IgD-negative memory B cell (primary cell): ENCODE results near the gene DPF1. TPM values are rescaled to one million over a fixed set of nuclear protein-coding genes. Genes with fewer than 3 reads are reported as not detected.
"Not testable (repeated sequence)": the region's sequence is repeated elsewhere in the genome, so short reads cannot be mapped to it uniquely, and the experiment has no call there.

Experiments used
- H3K27ac Mint-ChIP-seq, 3 donors: one replicate each; pipeline ENCODE4 v1.8.0; 2020 to 2022; ENCODE audit warnings: mild to moderate bottlenecking in 3 of 3, mixed read lengths in 3 of 3, moderate library complexity in 1 of 3
- H3K27me3 Mint-ChIP-seq: one replicate; pipeline ENCODE4 v1.8.0; 2021; ENCODE audit warnings: mixed read lengths
- H3K36me3 Mint-ChIP-seq: one replicate; pipeline ENCODE4 v1.8.0; 2020; ENCODE audit warnings: mild to moderate bottlenecking, mixed read lengths
- H3K4me1 Mint-ChIP-seq, 3 donors: one replicate each; pipeline ENCODE4 v1.8.0; 2020 to 2022; ENCODE audit warnings: mixed read lengths in 3 of 3, mild to moderate bottlenecking in 1 of 3
- H3K4me3 Mint-ChIP-seq, 4 donors: one replicate each; pipeline ENCODE4 v1.8.0; 2020 to 2022; ENCODE audit warnings: mild to moderate bottlenecking in 4 of 4, mixed read lengths in 4 of 4, moderate library complexity in 3 of 4
- H3K9me3 Mint-ChIP-seq, 3 donors: one replicate each; pipeline ENCODE4 v1.8.0; 2020 to 2021; ENCODE audit warnings: mixed read lengths in 3 of 3, mild to moderate bottlenecking in 1 of 3
- polyA plus RNA-seq: library from polyadenylated mRNA; unstranded; fragments of 300-500 nt; fragmentation: Illumina TruSeq; gene quantifications from one replicate; pipeline ENCODE4 v1.2.3, GENCODE V29; 2021

The DPF1 gene
- 0.24 TPM for polyA plus RNA-seq

DNA sequence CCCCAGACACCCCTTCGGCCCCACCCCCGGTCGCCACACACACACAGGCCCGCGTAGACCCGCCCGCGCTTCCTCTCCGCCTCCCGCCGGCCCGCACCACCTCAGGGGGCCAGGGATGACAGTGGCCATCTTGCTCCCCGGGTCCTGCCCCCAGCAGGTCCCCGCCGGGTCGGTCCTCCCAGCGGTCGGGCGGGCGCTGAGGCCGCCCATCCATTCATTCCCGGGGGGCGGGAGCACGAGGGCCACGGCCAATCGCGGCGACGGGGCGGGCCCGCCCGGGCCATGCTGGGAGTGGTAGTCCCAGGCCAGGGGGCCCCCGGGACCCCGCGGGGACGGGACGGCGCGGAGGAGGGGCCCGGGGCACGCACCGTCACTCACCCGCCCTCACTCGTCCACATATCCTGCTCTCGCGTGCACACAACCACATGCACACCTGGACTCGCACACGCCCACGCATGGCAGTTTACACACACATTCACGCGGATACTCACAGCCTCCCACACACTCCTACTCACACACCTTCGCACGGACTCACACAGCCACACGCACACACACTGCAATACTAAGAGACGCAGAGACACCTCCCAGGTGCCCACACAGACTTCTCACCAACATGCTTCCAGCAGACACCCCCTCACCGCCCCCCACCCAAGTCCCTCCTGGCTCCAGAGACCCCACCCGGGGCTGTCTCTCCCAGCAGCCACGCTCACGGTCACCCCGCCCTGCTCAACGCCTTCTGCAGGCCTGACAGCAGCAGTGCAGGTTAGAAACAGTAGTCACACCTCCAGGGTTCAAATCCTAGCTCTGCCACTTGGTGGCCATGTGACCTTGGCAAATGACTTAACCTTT, at the start of gene DPF1:
Gene DPF1, minus strand, starts transcription at position 209 of the 849 bp plus-strand sequence. Its CDS starts 80 bp downstream, at position 129.
- Mint-ChIP-seq H3K36me3 (peaks cover 3% of the 10 kb centered on the region), H3K9me3 (no peaks in the 10 kb centered on the region), H3K4me3 (peak within 1 kb of the TSS; percentile 4 to 98 (median 81)), H3K27me3 (peaks cover 54% of the 10 kb centered on the region), H3K27ac (peak within 1 kb of the TSS in 1 of 3 donors; percentile 28), H3K4me1 (peaks cover 5 to 18% (median 11%) of the 10 kb centered on the region in 3 donors)

- Mint-ChIP-seq H3K4me3 (no peak overlapping the region), H3K27ac (no peak overlapping the region), H3K9me3 (no peaks in the 10 kb centered on the region), H3K27me3 (no peaks in the 10 kb centered on the region), H3K36me3 (peaks cover 7% of the 10 kb centered on the region), H3K4me1 (peaks cover 0 to 2% (median 0%) of the 10 kb centered on the region in 3 donors)
These were observed 49.5 kb upstream of the DPF1 start for GRCh38 chr19:38273499-38273898.

- no peaks in the 10 kb centered on the region for H3K27me3 Mint-ChIP-seq
- H3K4me3 Mint-ChIP-seq, result no peak overlapping the region
- H3K36me3 Mint-ChIP-seq, result peaks cover 7% of the 10 kb centered on the region
- no peak overlapping the region for H3K27ac Mint-ChIP-seq
- H3K9me3 Mint-ChIP-seq, result no peaks in the 10 kb centered on the region
- H3K4me1 Mint-ChIP-seq, result peaks cover 8 to 18% (median 9%) of the 10 kb centered on the region in 3 donors
These were observed 46.7 kb upstream of the DPF1 start for GRCh38 chr19:38270587-38271167.

GRCh38 chr19:38268539-38268938, 44.5 kb upstream of the DPF1 start:
- no peak overlapping the region for H3K27ac Mint-ChIP-seq
- peaks cover 15 to 30% (median 22%) of the 10 kb centered on the region in 3 donors for H3K4me1 Mint-ChIP-seq
- H3K36me3 Mint-ChIP-seq, result peaks cover 4% of the 10 kb centered on the region
- peak overlapping the region in 1 of 4 donors; percentile 4 for H3K4me3 Mint-ChIP-seq
- H3K27me3 Mint-ChIP-seq, result no peaks in the 10 kb centered on the region
- H3K9me3 Mint-ChIP-seq, result no peaks in the 10 kb centered on the region

GRCh38 chr19:38267761-38268483, 43.9 kb upstream of the DPF1 start:
- Mint-ChIP-seq H3K27me3 (no peaks in the 10 kb centered on the region), H3K36me3 (peaks cover 4% of the 10 kb centered on the region), H3K4me1 (peaks cover 16 to 29% (median 23%) of the 10 kb centered on the region in 3 donors), H3K4me3 (peak overlapping the region in 1 of 4 donors; percentile 19), H3K9me3 (no peaks in the 10 kb centered on the region), H3K27ac (peak overlapping the region in 1 of 3 donors; percentile 83)

DNA sequence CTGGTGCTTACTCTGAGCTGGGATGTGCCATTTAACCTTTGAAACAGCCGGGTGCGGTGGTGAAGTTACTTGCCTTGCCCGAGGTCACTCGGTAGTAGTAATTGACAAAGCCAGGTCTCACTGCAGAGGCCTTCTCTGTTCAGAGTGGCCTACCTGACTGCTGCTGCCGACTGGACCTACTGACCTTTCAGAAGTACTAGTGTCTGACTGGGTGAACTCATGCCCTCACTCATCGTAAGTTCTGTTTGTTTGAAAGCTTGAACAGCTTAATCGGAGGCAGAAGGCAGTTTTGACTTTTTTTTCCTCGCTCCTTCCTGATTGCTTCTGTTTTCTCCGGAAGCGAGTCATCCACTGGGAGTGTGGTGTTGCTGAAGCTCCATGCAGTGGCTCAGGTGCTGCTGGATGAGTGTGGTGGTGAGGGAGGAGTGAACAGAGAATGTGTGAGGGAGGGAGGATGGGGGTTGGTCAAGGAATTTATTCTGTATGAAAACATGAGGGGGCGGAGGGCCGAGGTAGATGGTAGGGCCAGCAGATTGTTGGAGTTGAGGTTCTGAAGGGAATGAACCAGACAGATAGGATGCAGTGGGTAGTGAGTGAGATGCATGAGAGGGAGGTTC, 43.1 kb upstream of the DPF1 start:
- peaks cover 16 to 29% (median 23%) of the 10 kb centered on the region in 3 donors for H3K4me1 Mint-ChIP-seq
- H3K27me3 Mint-ChIP-seq, result no peaks in the 10 kb centered on the region
- peaks cover 4% of the 10 kb centered on the region for H3K36me3 Mint-ChIP-seq
- H3K27ac Mint-ChIP-seq, result peak overlapping the region; percentile 26 to 48 (median 27)
- no peaks in the 10 kb centered on the region for H3K9me3 Mint-ChIP-seq
- H3K4me3 Mint-ChIP-seq, result peak overlapping the region; percentile 4 to 78 (median 32)

GRCh38 chr19:38265921-38266429, 42.0 kb upstream of the DPF1 start:
- peak overlapping the region; percentile 9 to 94 (median 90) for H3K4me3 Mint-ChIP-seq
- H3K36me3 Mint-ChIP-seq, result peaks cover 4% of the 10 kb centered on the region
- H3K4me1 Mint-ChIP-seq, result peaks cover 16 to 29% (median 23%) of the 10 kb centered on the region in 3 donors
- no peaks in the 10 kb centered on the region for H3K27me3 Mint-ChIP-seq
- H3K9me3 Mint-ChIP-seq, result no peaks in the 10 kb centered on the region
- H3K27ac Mint-ChIP-seq, result peak overlapping the region in 2 of 3 donors; percentile 6 to 93

DNA sequence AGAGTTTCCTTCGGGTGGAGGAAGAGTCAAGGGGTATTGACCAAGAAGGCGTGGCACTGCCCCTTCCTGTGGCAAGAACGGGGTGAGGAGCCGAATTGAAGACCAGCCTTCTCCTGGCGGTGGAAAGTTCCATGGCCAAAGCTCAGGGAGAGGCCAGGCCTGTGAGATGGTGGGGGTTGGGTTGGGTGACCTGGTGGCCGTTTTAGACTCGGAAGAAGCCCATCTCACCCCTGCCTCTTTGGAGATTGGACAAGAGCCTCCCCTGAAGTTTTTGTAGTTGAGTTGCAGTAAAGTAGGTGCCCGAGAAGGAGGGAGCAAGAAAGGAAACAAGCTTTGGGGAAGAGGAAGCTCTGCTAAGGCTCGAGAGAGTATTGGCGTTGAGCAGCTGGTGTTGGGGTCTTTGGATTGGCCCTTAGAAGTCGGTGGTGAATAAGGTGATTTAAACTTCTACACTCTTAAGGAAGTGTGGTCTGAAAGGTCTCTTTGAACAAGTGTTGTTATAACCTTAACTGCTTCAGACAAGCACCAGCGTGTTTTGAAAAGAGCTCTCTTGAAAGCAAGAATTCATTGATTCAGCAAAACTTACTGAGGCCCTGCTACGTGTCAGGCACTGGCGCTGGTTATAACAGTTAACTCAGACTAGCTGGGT, 41.3 kb upstream of the DPF1 start:
- H3K36me3 Mint-ChIP-seq, result peaks cover 4% of the 10 kb centered on the region
- peak overlapping the region; percentile 84 to 94 (median 90) for H3K4me3 Mint-ChIP-seq
- no peaks in the 10 kb centered on the region for H3K27me3 Mint-ChIP-seq
- peaks cover 16 to 29% (median 23%) of the 10 kb centered on the region in 3 donors for H3K4me1 Mint-ChIP-seq
- H3K9me3 Mint-ChIP-seq, result no peaks in the 10 kb centered on the region
- H3K27ac Mint-ChIP-seq, result peak overlapping the region; percentile 93 to 94 (median 93)

DNA sequence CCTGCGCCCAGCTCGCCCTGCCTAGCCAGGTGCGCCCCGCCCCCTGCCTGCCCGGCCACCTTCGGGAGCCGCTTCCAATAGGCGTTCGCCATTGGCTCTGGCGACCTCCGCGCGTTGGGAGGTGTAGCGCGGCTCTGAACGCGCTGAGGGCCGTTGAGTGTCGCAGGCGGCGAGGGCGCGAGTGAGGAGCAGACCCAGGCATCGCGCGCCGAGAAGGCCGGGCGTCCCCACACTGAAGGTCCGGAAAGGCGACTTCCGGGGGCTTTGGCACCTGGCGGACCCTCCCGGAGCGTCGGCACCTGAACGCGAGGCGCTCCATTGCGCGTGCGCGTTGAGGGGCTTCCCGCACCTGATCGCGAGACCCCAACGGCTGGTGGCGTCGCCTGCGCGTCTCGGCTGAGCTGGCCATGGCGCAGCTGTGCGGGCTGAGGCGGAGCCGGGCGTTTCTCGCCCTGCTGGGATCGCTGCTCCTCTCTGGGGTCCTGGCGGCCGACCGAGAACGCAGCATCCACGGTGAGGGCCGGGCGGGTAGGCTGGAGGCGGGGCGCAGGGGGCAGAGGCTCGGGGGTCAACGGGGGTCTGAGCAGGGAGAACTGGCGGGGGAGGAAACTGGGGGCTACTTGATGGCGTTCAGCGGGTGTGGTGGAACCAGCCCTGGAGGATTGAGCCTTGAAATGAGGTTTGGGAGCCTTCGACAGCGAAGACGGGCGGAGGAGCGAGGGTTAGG, 40.6 kb upstream of the DPF1 start, which contains the start of gene SPINT2:
Gene SPINT2, plus strand, starts transcription at position 88 of the 727 bp plus-strand sequence. Its CDS starts 320 bp downstream, at position 408.
- no peaks in the 10 kb centered on the region for H3K27me3 Mint-ChIP-seq
- H3K9me3 Mint-ChIP-seq, result no peaks in the 10 kb centered on the region
- H3K27ac Mint-ChIP-seq, result peak within 1 kb of the TSS; percentile 93 to 97 (median 97)
- no peaks in the 10 kb centered on the region for H3K36me3 Mint-ChIP-seq
- H3K4me1 Mint-ChIP-seq, result peaks cover 16 to 29% (median 23%) of the 10 kb centered on the region in 3 donors
- H3K4me3 Mint-ChIP-seq, result peak within 1 kb of the TSS; percentile 84 to 95 (median 92)

DNA sequence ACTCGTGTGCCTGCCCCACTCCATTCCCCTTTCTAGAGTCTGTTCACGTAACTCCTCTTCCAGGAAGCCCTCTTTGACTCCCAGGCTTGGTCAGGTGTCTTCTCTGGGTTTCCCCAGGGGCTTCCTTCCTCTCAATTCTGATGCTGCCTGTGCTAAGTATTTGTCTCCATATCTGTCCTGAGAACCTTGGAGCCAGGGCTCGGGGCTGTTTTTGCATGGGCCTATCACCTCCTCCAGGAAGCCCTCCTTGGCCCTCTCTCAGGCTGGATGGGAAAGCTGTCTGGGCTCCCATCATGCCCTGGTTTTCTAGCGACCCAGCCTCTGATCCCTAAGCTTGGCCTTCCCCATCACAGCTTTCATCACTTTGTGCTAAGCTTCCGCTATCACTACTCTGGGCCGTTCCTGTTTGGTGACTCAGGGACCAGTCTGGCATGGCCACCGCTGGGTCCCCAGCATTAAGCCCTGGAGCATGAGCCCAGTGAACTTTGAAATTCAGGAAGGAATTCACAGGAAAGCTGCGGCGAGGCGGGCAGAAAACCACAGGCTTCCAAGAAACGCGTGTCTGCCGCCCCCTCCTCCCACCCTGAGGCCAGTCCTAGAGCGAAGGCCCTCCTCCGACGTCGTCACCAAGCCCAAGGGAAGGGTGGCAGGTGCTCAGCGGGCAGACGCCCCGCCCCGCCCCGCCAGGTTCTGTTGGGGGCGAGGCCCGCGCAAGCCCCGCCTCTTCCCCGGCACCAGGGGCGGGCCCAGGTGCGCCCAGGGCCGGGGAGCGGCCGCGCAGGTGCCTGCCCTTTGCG, 39.9 kb upstream of the DPF1 start:
- peaks cover 16 to 29% (median 23%) of the 10 kb centered on the region in 3 donors for H3K4me1 Mint-ChIP-seq
- H3K4me3 Mint-ChIP-seq, result peak overlapping the region; percentile 84 to 95 (median 92)
- H3K27me3 Mint-ChIP-seq, result peaks cover 3% of the 10 kb centered on the region
- no peaks in the 10 kb centered on the region for H3K36me3 Mint-ChIP-seq
- no peaks in the 10 kb centered on the region for H3K9me3 Mint-ChIP-seq
- H3K27ac Mint-ChIP-seq, result peak overlapping the region; percentile 93 to 97 (median 97)

GRCh38 chr19:38262585-38263268, 38.7 kb upstream of the DPF1 start:
- Mint-ChIP-seq H3K4me3 (peak overlapping the region in 2 of 4 donors; percentile 32 to 51), H3K27me3 (peaks cover 6% of the 10 kb centered on the region), H3K36me3 (no peaks in the 10 kb centered on the region), H3K4me1 (peaks cover 13 to 27% (median 23%) of the 10 kb centered on the region in 3 donors), H3K9me3 (no peaks in the 10 kb centered on the region), H3K27ac (peak overlapping the region in 2 of 3 donors; percentile 84 to 97)

DNA sequence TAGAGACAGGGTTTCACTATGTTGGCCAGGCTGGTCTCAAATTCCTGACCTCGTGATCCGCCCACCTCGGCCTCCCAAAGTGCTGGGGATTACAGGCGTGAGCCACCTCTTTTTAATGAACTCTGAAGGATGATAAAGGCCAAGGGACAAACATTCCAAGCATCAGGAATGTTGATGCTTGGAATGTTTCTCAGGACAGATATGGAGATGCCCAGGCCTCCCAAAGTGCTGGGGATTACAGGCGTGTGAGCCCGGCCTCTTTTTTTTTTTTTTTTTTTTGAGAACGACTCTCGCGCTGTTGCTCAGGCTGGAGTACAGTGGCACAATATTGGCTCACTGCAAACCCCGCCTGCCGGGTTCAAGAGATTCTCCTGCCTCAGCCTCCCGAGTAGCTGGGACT, 37.9 kb upstream of the DPF1 start:
- peaks cover 13 to 21% (median 20%) of the 10 kb centered on the region in 3 donors for H3K4me1 Mint-ChIP-seq
- not testable (repeated sequence) for H3K4me3 Mint-ChIP-seq, H3K27me3 Mint-ChIP-seq, H3K36me3 Mint-ChIP-seq, H3K27ac Mint-ChIP-seq, H3K9me3 Mint-ChIP-seq
